GM23338 (cell line): Measurements from ENCODE around the gene MXRA8.

Experiments
- CREB1 ChIP-seq: fragments of 250-450 bp; sonication (Bioruptor Pico); IDR thresholded peaks from 2 replicates; pipeline ENCODE4 v1.5.0; 2020; ENCODE audit warnings: low read depth, mild to moderate bottlenecking, moderate library complexity
- EZH2 ChIP-seq: fragments of 200-600 bp; sonication (generic); IDR thresholded peaks from one replicate; pipeline ENCODE4 v1.8.0; 2017; ENCODE audit warnings: antibody characterized with exemption, mild to moderate bottlenecking, low read depth; ENCODE audit not compliant: unreplicated experiment
- EZH2phosphoT487 ChIP-seq: fragments of 200-600 bp; sonication (generic); IDR thresholded peaks from one replicate; pipeline ENCODE4 v1.8.1; 2018; ENCODE audit warnings: antibody characterized with exemption; ENCODE audit not compliant: unreplicated experiment
- JUNB ChIP-seq: IDR thresholded peaks from one replicate; pipeline ENCODE4 v1.6.1; 2016; ENCODE audit warnings: antibody characterized with exemption; ENCODE audit not compliant: unreplicated experiment
- NANOG ChIP-seq: IDR thresholded peaks from 2 replicates; pipeline ENCODE4 v1.6.1; 2016; ENCODE audit warnings: antibody characterized with exemption, borderline replicate concordance
- POLR2AphosphoS5 ChIP-seq: IDR thresholded peaks from 2 replicates; pipeline ENCODE4 v1.6.1; 2016; ENCODE audit warnings: antibody characterized with exemption, low read depth
- STAT1 ChIP-seq: IDR thresholded peaks from one replicate; pipeline ENCODE4 v1.6.1; 2016; ENCODE audit warnings: antibody characterized with exemption; ENCODE audit not compliant: unreplicated experiment
- ZNF114 ChIP-seq: fragments of 250-450 bp; sonication (Bioruptor Pico); IDR thresholded peaks from 2 replicates; pipeline ENCODE4 v1.5.0; 2020; ENCODE audit warnings: mild to moderate bottlenecking, moderate library complexity
- ZNF331 ChIP-seq: fragments of 250-450 bp; sonication (Bioruptor Pico); IDR thresholded peaks from 2 replicates; pipeline ENCODE4 v1.5.0; 2020; ENCODE audit warnings: low read depth, mild to moderate bottlenecking, moderate library complexity
- TF ChIP-seq, protein P1 (sequence below), 2 experiments: fragments of 200-600 bp in 1 of 2; sonication (generic) in 1 of 2; conservative IDR thresholded peaks; 2 replicates each; pipeline versions ENCODE4 v1.5.1 to v1.6.1; 2016 to 2017; ENCODE audit warnings: antibody characterized with exemption in 2 of 2, low read depth in 2 of 2, mild to moderate bottlenecking in 2 of 2, moderate library complexity in 1 of 2
- TF ChIP-seq, protein P2 (sequence below): IDR thresholded peaks from one replicate; pipeline ENCODE4 v1.6.1; 2018; ENCODE audit warnings: antibody characterized with exemption; ENCODE audit not compliant: unreplicated experiment
- TF ChIP-seq, protein P3 (sequence below): IDR thresholded peaks from 2 replicates; pipeline ENCODE4 v1.6.1; 2016; ENCODE audit warnings: antibody characterized with exemption
- TF ChIP-seq, protein P4 (sequence below): fragments of 250-450 bp; sonication (Bioruptor Pico); IDR thresholded peaks from 2 replicates; pipeline ENCODE4 v1.5.0; 2020; ENCODE audit warnings: mild to moderate bottlenecking, moderate library complexity

DNA sequence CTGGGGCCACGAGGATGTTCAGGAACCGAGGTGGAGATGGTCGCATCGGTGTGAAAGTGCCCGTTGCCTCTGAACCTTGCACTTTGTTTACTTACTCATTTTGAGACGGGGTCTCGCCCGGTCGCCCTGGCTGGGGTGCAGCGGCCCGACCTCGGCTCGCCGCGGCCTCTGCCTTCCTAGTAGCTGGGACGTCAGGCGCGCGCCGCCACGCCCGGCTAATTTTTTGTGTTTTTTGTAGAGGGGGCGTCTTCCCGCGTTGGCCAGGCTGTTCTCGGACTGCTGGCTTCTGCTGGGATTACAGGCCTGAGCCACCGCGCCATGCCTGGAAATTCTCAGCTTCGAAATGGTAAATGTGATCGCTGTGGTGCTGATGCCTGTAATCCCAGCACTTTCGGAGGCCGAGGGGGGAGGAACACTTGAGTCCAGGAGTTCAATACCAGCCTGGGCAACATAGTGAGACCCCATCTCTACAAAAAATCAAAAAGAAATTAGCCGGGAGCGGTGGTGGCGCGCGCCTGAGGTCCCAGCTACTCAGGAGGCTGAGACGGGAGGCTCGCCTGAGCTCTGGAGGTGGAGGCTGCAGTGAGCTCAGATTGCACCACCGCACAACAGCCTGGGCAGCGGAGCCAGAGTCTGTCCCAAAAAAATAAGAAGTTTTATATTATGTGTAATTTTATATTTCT, 49.4 kb upstream of the MXRA8 start:
- TF ChIP-seq, protein P1, sequence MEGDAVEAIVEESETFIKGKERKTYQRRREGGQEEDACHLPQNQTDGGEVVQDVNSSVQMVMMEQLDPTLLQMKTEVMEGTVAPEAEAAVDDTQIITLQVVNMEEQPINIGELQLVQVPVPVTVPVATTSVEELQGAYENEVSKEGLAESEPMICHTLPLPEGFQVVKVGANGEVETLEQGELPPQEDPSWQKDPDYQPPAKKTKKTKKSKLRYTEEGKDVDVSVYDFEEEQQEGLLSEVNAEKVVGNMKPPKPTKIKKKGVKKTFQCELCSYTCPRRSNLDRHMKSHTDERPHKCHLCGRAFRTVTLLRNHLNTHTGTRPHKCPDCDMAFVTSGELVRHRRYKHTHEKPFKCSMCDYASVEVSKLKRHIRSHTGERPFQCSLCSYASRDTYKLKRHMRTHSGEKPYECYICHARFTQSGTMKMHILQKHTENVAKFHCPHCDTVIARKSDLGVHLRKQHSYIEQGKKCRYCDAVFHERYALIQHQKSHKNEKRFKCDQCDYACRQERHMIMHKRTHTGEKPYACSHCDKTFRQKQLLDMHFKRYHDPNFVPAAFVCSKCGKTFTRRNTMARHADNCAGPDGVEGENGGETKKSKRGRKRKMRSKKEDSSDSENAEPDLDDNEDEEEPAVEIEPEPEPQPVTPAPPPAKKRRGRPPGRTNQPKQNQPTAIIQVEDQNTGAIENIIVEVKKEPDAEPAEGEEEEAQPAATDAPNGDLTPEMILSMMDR (conservative IDR thresholded peaks at IDR 0.05; ENCODE audit: low read depth in 2 of 2) = no peak
- no peak for TF ChIP-seq EZH2
- no peak for TF ChIP-seq EZH2phosphoT487
- TF ChIP-seq CREB1 (CRISPR knock-in tag) = no peak
- TF ChIP-seq POLR2AphosphoS5 = no peak
- TF ChIP-seq, protein P2, sequence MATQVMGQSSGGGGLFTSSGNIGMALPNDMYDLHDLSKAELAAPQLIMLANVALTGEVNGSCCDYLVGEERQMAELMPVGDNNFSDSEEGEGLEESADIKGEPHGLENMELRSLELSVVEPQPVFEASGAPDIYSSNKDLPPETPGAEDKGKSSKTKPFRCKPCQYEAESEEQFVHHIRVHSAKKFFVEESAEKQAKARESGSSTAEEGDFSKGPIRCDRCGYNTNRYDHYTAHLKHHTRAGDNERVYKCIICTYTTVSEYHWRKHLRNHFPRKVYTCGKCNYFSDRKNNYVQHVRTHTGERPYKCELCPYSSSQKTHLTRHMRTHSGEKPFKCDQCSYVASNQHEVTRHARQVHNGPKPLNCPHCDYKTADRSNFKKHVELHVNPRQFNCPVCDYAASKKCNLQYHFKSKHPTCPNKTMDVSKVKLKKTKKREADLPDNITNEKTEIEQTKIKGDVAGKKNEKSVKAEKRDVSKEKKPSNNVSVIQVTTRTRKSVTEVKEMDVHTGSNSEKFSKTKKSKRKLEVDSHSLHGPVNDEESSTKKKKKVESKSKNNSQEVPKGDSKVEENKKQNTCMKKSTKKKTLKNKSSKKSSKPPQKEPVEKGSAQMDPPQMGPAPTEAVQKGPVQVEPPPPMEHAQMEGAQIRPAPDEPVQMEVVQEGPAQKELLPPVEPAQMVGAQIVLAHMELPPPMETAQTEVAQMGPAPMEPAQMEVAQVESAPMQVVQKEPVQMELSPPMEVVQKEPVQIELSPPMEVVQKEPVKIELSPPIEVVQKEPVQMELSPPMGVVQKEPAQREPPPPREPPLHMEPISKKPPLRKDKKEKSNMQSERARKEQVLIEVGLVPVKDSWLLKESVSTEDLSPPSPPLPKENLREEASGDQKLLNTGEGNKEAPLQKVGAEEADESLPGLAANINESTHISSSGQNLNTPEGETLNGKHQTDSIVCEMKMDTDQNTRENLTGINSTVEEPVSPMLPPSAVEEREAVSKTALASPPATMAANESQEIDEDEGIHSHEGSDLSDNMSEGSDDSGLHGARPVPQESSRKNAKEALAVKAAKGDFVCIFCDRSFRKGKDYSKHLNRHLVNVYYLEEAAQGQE = no peak
- TF ChIP-seq JUNB = no peak
- no peak for TF ChIP-seq STAT1
- no peak for TF ChIP-seq NANOG
- TF ChIP-seq ZNF114 (CRISPR knock-in tag) = no peak
- TF ChIP-seq, protein P3, sequence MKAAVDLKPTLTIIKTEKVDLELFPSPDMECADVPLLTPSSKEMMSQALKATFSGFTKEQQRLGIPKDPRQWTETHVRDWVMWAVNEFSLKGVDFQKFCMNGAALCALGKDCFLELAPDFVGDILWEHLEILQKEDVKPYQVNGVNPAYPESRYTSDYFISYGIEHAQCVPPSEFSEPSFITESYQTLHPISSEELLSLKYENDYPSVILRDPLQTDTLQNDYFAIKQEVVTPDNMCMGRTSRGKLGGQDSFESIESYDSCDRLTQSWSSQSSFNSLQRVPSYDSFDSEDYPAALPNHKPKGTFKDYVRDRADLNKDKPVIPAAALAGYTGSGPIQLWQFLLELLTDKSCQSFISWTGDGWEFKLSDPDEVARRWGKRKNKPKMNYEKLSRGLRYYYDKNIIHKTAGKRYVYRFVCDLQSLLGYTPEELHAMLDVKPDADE = no peak
- TF ChIP-seq ZNF331 (CRISPR knock-in tag) = no peak
- TF ChIP-seq, protein P4, sequence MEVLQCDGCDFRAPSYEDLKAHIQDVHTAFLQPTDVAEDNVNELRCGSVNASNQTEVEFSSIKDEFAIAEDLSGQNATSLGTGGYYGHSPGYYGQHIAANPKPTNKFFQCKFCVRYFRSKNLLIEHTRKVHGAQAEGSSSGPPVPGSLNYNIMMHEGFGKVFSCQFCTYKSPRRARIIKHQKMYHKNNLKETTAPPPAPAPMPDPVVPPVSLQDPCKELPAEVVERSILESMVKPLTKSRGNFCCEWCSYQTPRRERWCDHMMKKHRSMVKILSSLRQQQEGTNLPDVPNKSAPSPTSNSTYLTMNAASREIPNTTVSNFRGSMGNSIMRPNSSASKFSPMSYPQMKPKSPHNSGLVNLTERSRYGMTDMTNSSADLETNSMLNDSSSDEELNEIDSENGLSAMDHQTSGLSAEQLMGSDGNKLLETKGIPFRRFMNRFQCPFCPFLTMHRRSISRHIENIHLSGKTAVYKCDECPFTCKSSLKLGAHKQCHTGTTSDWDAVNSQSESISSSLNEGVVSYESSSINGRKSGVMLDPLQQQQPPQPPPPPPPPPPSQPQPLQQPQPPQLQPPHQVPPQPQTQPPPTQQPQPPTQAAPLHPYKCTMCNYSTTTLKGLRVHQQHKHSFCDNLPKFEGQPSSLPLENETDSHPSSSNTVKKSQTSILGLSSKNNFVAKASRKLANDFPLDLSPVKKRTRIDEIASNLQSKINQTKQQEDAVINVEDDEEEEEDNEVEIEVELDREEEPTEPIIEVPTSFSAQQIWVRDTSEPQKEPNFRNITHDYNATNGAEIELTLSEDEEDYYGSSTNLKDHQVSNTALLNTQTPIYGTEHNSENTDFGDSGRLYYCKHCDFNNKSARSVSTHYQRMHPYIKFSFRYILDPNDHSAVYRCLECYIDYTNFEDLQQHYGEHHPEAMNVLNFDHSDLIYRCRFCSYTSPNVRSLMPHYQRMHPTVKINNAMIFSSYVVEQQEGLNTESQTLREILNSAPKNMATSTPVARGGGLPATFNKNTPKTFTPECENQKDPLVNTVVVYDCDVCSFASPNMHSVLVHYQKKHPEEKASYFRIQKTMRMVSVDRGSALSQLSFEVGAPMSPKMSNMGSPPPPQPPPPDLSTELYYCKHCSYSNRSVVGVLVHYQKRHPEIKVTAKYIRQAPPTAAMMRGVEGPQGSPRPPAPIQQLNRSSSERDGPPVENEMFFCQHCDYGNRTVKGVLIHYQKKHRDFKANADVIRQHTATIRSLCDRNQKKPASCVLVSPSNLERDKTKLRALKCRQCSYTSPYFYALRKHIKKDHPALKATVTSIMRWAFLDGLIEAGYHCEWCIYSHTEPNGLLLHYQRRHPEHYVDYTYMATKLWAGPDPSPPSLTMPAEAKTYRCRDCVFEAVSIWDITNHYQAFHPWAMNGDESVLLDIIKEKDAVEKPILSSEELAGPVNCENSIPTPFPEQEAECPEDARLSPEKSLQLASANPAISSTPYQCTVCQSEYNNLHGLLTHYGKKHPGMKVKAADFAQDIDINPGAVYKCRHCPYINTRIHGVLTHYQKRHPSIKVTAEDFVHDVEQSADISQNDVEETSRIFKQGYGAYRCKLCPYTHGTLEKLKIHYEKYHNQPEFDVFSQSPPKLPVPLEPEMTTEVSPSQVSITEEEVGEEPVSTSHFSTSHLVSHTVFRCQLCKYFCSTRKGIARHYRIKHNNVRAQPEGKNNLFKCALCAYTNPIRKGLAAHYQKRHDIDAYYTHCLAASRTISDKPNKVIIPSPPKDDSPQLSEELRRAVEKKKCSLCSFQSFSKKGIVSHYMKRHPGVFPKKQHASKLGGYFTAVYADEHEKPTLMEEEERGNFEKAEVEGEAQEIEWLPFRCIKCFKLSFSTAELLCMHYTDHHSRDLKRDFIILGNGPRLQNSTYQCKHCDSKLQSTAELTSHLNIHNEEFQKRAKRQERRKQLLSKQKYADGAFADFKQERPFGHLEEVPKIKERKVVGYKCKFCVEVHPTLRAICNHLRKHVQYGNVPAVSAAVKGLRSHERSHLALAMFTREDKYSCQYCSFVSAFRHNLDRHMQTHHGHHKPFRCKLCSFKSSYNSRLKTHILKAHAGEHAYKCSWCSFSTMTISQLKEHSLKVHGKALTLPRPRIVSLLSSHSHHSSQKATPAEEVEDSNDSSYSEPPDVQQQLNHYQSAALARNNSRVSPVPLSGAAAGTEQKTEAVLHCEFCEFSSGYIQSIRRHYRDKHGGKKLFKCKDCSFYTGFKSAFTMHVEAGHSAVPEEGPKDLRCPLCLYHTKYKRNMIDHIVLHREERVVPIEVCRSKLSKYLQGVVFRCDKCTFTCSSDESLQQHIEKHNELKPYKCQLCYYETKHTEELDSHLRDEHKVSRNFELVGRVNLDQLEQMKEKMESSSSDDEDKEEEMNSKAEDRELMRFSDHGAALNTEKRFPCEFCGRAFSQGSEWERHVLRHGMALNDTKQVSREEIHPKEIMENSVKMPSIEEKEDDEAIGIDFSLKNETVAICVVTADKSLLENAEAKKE (CRISPR knock-in tag) = no peak
